ENCODE measurements around the gene HSCB. TPM values are rescaled to one million over a fixed set of nuclear protein-coding genes. Genes with fewer than 3 reads are reported as not detected.

Gene HSCB
- polyA plus RNA-seq, 1 donor (not counting 4 experiments of a cell fraction or from before 2014, with no cell fraction given), result 12.5 TPM

- no peaks in the 10 kb centered on the region for H3K27me3 ChIP-seq (ENCODE audit: control insufficient read depth, extremely low read depth, insufficient read depth, low read length)
- FAIRE-seq (no peak), DNase-seq (ENCODE audit: low read depth, low spot score) (no peak)
- no peak overlapping the region for H3K4me2 ChIP-seq (ENCODE audit: control insufficient read depth, extremely low read depth, insufficient read depth, low read depth, low read length)
- H4K20me1 ChIP-seq (ENCODE audit: control insufficient read depth, extremely low read depth, insufficient read depth, low read length), result no peaks in the 10 kb centered on the region
- H3K9me1 ChIP-seq (ENCODE audit: control insufficient read depth, extremely low read depth, insufficient read depth, low read length), result no peaks in the 10 kb centered on the region
- H2AFZ ChIP-seq (ENCODE audit: control insufficient read depth, low read length), result no peak overlapping the region
- H3K36me3 ChIP-seq (ENCODE audit: control insufficient read depth in 2 of 2, extremely low read depth in 1 of 2, insufficient read depth in 2 of 2, low read length in 2 of 2), result peaks cover 15 to 22% of the 10 kb centered on the region in 2 experiments
- peaks cover 38% of the 10 kb centered on the region for H3K79me2 ChIP-seq (ENCODE audit: control insufficient read depth, insufficient read depth, low read length)
- dilution Hi-C loops (cut with MboI; ENCODE audit: extremely low pct_ligation_motif_present, low sequenced_read_pairs), result no loop called here
- H3K4me3 ChIP-seq (ENCODE audit: control insufficient read depth in 2 of 3, extremely low read depth in 1 of 3, insufficient read depth in 2 of 3, low read depth in 1 of 3, low read length in 3 of 3), result no peak overlapping the region
- H3K4me1 ChIP-seq (ENCODE audit: control insufficient read depth, extremely low read depth, insufficient read depth, low read length), result no peaks in the 10 kb centered on the region
- H3K9ac ChIP-seq (ENCODE audit: control insufficient read depth, extremely low read depth, insufficient read depth, low read length), result no peak overlapping the region
- no peaks in the 10 kb centered on the region for H3K9me3 ChIP-seq (ENCODE audit: control insufficient read depth, low read depth, low read length)
- no peak overlapping the region for H3K27ac ChIP-seq (ENCODE audit: control insufficient read depth, insufficient read depth, low read length)
- TF ChIP-seq CTCF (optimal IDR thresholded peaks at IDR 0.05 in 1 of 3, IDR thresholded peaks at IDR 0.05 in 1 of 3, conservative IDR thresholded peaks at IDR 0.05 in 1 of 3; ENCODE audit: extremely low read depth in 1 of 3, insufficient read depth in 2 of 3, low read length in 3 of 3) (no peak), EZH2 (IDR thresholded peaks at IDR 0.05; ENCODE audit: low read length) (no peak)
These were observed 38.0 kb downstream of the HSCB start for GRCh38 chr22:28779833-28780232.

- no peak overlapping the region for H2AFZ ChIP-seq (ENCODE audit: control insufficient read depth, low read length)
- H3K9me1 ChIP-seq (ENCODE audit: control insufficient read depth, extremely low read depth, insufficient read depth, low read length), result no peaks in the 10 kb centered on the region
- no peak for TF ChIP-seq CTCF (optimal IDR thresholded peaks at IDR 0.05 in 1 of 3, IDR thresholded peaks at IDR 0.05 in 1 of 3, conservative IDR thresholded peaks at IDR 0.05 in 1 of 3; ENCODE audit: extremely low read depth in 1 of 3, insufficient read depth in 2 of 3, low read length in 3 of 3)
- no peak for TF ChIP-seq EZH2 (IDR thresholded peaks at IDR 0.05; ENCODE audit: low read length)
- H3K9ac ChIP-seq (ENCODE audit: control insufficient read depth, extremely low read depth, insufficient read depth, low read length), result no peak overlapping the region
- no peaks in the 10 kb centered on the region for H3K9me3 ChIP-seq (ENCODE audit: control insufficient read depth, low read depth, low read length)
- H3K4me3 ChIP-seq (ENCODE audit: control insufficient read depth in 2 of 3, extremely low read depth in 1 of 3, insufficient read depth in 2 of 3, low read depth in 1 of 3, low read length in 3 of 3), result no peak overlapping the region
- no peak for FAIRE-seq
- dilution Hi-C loops (cut with MboI; ENCODE audit: extremely low pct_ligation_motif_present, low sequenced_read_pairs), result no loop called here
- no peak for DNase-seq (ENCODE audit: low read depth, low spot score)
- no peak overlapping the region for H3K4me2 ChIP-seq (ENCODE audit: control insufficient read depth, extremely low read depth, insufficient read depth, low read depth, low read length)
- no peaks in the 10 kb centered on the region for H3K27me3 ChIP-seq (ENCODE audit: control insufficient read depth, extremely low read depth, insufficient read depth, low read length)
- peaks cover 15 to 22% of the 10 kb centered on the region in 2 experiments for H3K36me3 ChIP-seq (ENCODE audit: control insufficient read depth in 2 of 2, extremely low read depth in 1 of 2, insufficient read depth in 2 of 2, low read length in 2 of 2)
- no peaks in the 10 kb centered on the region for H4K20me1 ChIP-seq (ENCODE audit: control insufficient read depth, extremely low read depth, insufficient read depth, low read length)
- no peaks in the 10 kb centered on the region for H3K4me1 ChIP-seq (ENCODE audit: control insufficient read depth, extremely low read depth, insufficient read depth, low read length)
- H3K27ac ChIP-seq (ENCODE audit: control insufficient read depth, insufficient read depth, low read length), result no peak overlapping the region
- H3K79me2 ChIP-seq (ENCODE audit: control insufficient read depth, insufficient read depth, low read length), result peaks cover 33% of the 10 kb centered on the region
These were observed 38.5 kb downstream of the HSCB start for GRCh38 chr22:28780296-28780695.
